Progenitor cell of endocrine pancreas (in vitro differentiated cells): ENCODE results near the gene CNOT3. TPM values are rescaled to one million over a fixed set of nuclear protein-coding genes. Genes with fewer than 3 reads are reported as not detected.

Experiments
- DNase-seq: peaks from one replicate; pipeline ENCODE4 v3.0.0; 2021; ENCODE audit warnings: low spot score; ENCODE audit not compliant: unreplicated experiment
- H3K27ac Mint-ChIP-seq: 2 replicates; pipeline ENCODE4 v1.8.0; 2021; ENCODE audit warnings: mild to moderate bottlenecking, moderate library complexity, mixed read lengths
- H3K27me3 Mint-ChIP-seq: 2 replicates; pipeline ENCODE4 v1.8.0; 2021; ENCODE audit warnings: mixed read lengths
- H3K36me3 Mint-ChIP-seq: 2 replicates; pipeline ENCODE4 v1.8.0; 2022; ENCODE audit warnings: mixed read lengths; ENCODE audit not compliant: insufficient read depth
- H3K4me1 Mint-ChIP-seq: 2 replicates; pipeline ENCODE4 v1.8.0; 2021; ENCODE audit warnings: low read depth, mixed read lengths
- H3K4me3 Mint-ChIP-seq: 2 replicates; pipeline ENCODE4 v1.8.0; 2021; ENCODE audit warnings: low read depth, mild to moderate bottlenecking, moderate library complexity, mixed read lengths
- H3K9me3 Mint-ChIP-seq: 2 replicates; pipeline ENCODE4 v1.8.0; 2021; ENCODE audit warnings: low read depth, mixed read lengths
- total RNA-seq: library from RNA; stranded (reverse); gene quantifications from 2 replicates; pipeline ENCODE4 v1.2.1, GENCODE V29; 2021
- TF ChIP-seq, protein P1 (sequence below): fragments of 200-600 bp; sonication (generic); IDR thresholded peaks from one replicate; pipeline ENCODE4 v1.5.0; 2021; ENCODE audit warnings: antibody characterized with exemption, mild to moderate bottlenecking; ENCODE audit not compliant: unreplicated experiment

The CNOT3 gene
- total RNA-seq, 1 donor from 2014 or later = 77.3 TPM

DNA sequence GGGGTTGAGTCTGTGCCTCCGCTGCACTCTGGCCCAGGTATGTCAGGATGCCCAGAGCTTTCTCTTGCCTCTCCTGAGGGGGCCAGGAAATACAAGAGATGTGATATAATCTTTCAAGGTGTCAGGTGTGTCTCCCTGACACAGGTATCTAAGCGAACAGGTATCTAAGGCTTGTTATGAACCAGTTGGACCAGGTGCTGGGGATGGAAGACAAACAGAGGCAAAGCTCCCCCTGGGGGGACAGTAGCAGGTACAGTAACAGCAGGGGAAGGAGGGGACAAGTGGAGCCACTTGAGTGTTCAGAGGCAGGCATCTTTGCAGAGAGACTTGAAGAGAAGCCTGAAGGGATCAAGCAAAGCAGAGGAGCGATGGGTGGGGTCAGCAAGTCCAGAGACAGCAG is 19.4 kb downstream of the CNOT3 start:
- H3K4me3 Mint-ChIP-seq = peak overlapping the region; percentile 2
- H3K9me3 Mint-ChIP-seq = no peaks in the 10 kb centered on the region
- no peaks in the 10 kb centered on the region for H3K27me3 Mint-ChIP-seq
- H3K27ac Mint-ChIP-seq = peak overlapping the region; percentile 71
- TF ChIP-seq, protein P1, sequence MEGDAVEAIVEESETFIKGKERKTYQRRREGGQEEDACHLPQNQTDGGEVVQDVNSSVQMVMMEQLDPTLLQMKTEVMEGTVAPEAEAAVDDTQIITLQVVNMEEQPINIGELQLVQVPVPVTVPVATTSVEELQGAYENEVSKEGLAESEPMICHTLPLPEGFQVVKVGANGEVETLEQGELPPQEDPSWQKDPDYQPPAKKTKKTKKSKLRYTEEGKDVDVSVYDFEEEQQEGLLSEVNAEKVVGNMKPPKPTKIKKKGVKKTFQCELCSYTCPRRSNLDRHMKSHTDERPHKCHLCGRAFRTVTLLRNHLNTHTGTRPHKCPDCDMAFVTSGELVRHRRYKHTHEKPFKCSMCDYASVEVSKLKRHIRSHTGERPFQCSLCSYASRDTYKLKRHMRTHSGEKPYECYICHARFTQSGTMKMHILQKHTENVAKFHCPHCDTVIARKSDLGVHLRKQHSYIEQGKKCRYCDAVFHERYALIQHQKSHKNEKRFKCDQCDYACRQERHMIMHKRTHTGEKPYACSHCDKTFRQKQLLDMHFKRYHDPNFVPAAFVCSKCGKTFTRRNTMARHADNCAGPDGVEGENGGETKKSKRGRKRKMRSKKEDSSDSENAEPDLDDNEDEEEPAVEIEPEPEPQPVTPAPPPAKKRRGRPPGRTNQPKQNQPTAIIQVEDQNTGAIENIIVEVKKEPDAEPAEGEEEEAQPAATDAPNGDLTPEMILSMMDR = no peak
- H3K4me1 Mint-ChIP-seq = peaks cover 23% of the 10 kb centered on the region
- H3K36me3 Mint-ChIP-seq = peaks cover 18% of the 10 kb centered on the region
- no peak for DNase-seq

DNA sequence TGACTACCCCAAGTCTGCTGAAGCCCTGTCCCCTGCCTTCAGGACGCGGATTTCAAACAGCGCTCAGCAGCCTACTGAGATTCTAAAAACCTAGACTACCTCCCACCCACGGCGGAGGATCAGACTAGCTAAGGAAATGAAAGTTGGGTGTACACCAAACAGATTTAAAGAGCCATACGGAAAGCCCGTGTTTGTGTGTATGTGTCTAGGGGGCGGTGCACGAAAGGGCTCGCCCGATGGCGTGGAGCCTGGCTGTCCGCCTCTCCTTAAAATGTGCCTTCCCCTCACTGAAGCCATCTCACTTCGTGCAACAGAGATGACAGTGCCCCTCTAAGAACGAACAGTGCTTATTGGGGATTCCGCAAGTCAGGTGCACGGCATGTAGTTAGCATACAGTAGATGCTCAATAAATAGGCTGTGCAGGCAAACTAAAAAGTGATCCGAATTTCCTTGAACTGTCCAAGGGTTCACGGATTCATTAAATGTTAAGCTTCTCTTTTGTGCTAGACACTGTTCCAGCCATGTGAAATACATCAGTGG is 21.3 kb downstream of the CNOT3 start:
- Mint-ChIP-seq H3K4me1 (peaks cover 27% of the 10 kb centered on the region), H3K27ac (peak overlapping the region; percentile 92), H3K4me3 (peak overlapping the region; percentile 99), H3K9me3 (no peaks in the 10 kb centered on the region), H3K27me3 (peaks cover 6% of the 10 kb centered on the region), H3K36me3 (peaks cover 16% of the 10 kb centered on the region)
- TF ChIP-seq, protein P1 = no peak
- no peak for DNase-seq

DNA sequence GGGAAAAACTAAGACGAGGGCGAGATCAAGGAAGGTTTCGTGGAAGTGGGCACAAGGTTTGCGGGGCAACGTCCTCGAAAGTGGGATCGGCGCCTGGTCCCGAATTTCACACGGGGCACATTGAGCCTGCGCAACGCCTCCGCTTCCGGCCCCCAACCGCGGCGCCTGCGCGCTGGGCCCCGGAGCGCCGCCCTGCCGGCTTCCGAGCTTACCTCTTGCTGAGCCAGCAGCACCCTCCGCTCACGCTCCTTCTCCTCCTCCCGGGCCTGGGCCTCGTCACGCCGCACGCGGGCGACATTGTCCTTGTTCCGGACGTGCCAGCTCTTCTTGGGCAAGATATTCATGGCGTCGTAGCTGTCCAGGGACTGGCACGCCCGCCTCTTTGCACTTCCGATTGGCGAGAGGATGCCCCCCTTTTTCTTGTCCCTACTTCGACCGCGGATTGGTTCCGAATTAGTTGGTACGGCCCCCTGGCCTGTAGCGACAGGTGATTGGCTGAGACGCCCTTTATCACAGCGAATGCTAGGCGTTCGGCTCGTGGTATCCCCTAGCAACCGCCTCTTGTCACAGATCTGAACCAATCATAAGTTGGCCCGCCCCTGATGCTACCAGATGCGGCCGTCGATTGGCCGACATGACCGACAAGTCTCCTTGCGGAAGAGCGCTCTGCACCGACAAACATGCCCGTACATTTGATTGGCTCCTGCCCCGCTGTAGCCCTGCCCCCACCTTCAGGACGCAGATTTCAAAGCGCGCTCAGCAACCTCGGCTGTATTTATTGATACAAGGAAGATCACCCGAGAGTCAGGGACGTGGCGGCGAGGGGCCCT is 22.0 kb downstream of the CNOT3 start, which contains the start of gene LENG1:
Gene LENG1, minus strand, starts transcription at position 370 of the 830 bp plus-strand sequence. Its CDS starts 26 bp downstream, at position 344.
- peaks cover 11% of the 10 kb centered on the region for H3K27me3 Mint-ChIP-seq
- DNase-seq = peak; percentile 97
- H3K36me3 Mint-ChIP-seq = peaks cover 12% of the 10 kb centered on the region
- peaks cover 27% of the 10 kb centered on the region for H3K4me1 Mint-ChIP-seq
- H3K27ac Mint-ChIP-seq = peak within 1 kb of the TSS; percentile 98
- peak within 1 kb of the TSS; percentile 99 for H3K4me3 Mint-ChIP-seq
- no peaks in the 10 kb centered on the region for H3K9me3 Mint-ChIP-seq
- TF ChIP-seq, protein P1 = peak; percentile 54

DNA sequence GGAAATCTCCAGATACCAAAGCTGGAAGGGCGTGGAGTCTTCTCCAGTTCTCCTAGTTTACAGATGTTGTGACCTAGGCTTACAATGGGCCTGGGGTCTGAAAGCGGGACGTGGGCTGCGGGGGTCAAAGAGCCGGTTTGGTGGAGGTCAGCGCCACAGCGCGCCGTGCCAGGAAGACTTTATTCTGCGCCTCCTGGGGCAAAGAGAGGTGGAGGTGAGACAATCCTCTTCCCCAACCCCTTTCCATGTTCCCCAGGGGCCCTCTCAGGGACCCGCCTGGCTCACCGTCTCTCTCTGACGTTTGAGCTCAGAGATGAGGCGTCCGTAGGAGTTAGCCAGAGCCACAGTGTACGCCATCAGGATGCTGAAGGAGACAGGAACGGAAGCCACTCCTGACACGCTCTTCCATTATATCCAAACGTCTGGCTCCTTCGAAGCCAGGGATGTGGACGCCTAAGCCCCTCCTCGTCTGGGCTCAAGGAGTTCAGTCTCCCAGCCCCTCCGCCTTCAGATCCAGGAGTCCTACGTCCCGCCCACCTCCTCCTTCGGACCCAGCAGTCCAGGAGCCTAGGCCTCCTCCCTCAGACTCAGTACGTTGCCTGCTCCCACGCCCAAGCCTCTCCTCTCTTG is 22.7 kb downstream of the CNOT3 start:
- TF ChIP-seq, protein P1 = no peak
- peak overlapping the region; percentile 98 for H3K27ac Mint-ChIP-seq
- H3K9me3 Mint-ChIP-seq = no peaks in the 10 kb centered on the region
- H3K36me3 Mint-ChIP-seq = peaks cover 13% of the 10 kb centered on the region
- no peak for DNase-seq
- peaks cover 12% of the 10 kb centered on the region for H3K27me3 Mint-ChIP-seq
- H3K4me1 Mint-ChIP-seq = peaks cover 27% of the 10 kb centered on the region
- H3K4me3 Mint-ChIP-seq = peak overlapping the region; percentile 99

DNA sequence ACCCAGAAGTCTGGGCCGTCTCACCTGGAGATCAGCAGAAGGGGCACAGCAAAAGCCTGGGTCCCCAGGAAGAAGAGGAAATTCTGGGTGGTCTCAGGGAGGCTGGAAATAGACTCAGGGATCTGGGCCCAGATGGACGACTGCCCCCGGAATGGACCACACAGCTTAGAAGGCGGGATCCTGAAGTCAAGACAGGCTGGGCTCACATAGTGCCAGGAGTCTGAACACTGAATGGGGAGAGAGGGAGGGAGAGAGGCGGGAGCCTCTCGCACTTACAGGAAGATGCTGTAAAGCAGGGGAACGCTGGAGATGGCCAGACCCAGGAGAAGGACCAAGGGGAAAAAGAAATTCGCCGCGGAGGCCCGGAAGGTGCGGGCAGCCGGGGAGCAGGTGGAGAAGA is 23.3 kb downstream of the CNOT3 start:
- TF ChIP-seq, protein P1 = no peak
- H3K4me1 Mint-ChIP-seq = peaks cover 27% of the 10 kb centered on the region
- H3K27ac Mint-ChIP-seq = peak overlapping the region; percentile 98
- peaks cover 12% of the 10 kb centered on the region for H3K27me3 Mint-ChIP-seq
- H3K4me3 Mint-ChIP-seq = peak overlapping the region; percentile 99
- H3K9me3 Mint-ChIP-seq = no peaks in the 10 kb centered on the region
- no peak for DNase-seq
- peaks cover 18% of the 10 kb centered on the region for H3K36me3 Mint-ChIP-seq
